Kidney (tissue), 14 donors: ENCODE data around the gene B4GAT1. TPM values are rescaled to one million over a fixed set of nuclear protein-coding genes. Genes with fewer than 3 reads are reported as not detected.
A peak's percentile ranks its signal among the peaks of the same experiment; 100 is the strongest.

Experiments
- DNase-seq, 5 donors: peaks; one replicate each; pipeline ENCODE4 v3.0.0-alpha.2; 2013 to 2020
- FAIRE-seq: peaks from 2 replicates; lab custom pipeline; 2012; peaks lifted over from hg19 to GRCh38; lab: Jason Lieb, UNC
- H3K27ac ChIP-seq, 2 donors: one replicate each; pipeline ENCODE4 v1.7.0; 2013; ENCODE audit warnings: low read depth in 2 of 2, low read length in 2 of 2, inconsistent platforms in 1 of 2
- H3K27me3 ChIP-seq: one replicate; pipeline ENCODE4 v1.7.1; 2013; ENCODE audit warnings: low read length, inconsistent platforms; ENCODE audit not compliant: control insufficient read depth, insufficient read depth
- H3K36me3 ChIP-seq, 3 donors: one replicate each; pipeline versions ENCODE4 v1.7.0 to v1.7.1; 2013; ENCODE audit warnings: low read length in 3 of 3, control low read depth in 1 of 3, inconsistent platforms in 1 of 3; ENCODE audit not compliant: insufficient read depth in 3 of 3, control insufficient read depth in 2 of 3
- H3K4me1 ChIP-seq, 3 donors: one replicate each; pipeline versions ENCODE4 v1.7.0 to v1.7.1; 2013; ENCODE audit warnings: low read length in 3 of 3, inconsistent platforms in 1 of 3, low read depth in 1 of 3; ENCODE audit not compliant: control insufficient read depth in 2 of 3, insufficient read depth in 2 of 3
- H3K4me3 ChIP-seq, 3 donors: one replicate each; pipeline versions ENCODE4 v1.7.0 to v1.8.1; 2013; ENCODE audit warnings: low read length in 3 of 3, control low read depth in 1 of 3, inconsistent platforms in 1 of 3
- H3K9ac ChIP-seq, 3 donors: one replicate each; pipeline versions ENCODE4 v1.7.0 to v1.7.1; 2013; ENCODE audit warnings: low read length in 3 of 3, control low read depth in 1 of 3, inconsistent platforms in 1 of 3
- H3K9me3 ChIP-seq, 3 donors: one replicate each; pipeline versions ENCODE4 v1.7.0 to v1.7.1; 2013; ENCODE audit warnings: low read length in 3 of 3, control low read depth in 1 of 3, inconsistent platforms in 1 of 3; ENCODE audit not compliant: control insufficient read depth in 2 of 3, insufficient read depth in 1 of 3
- CTCF ChIP-seq: IDR thresholded peaks from 3 replicates; pipeline ENCODE4 v1.5.1; 2012; ENCODE audit warnings: mild to moderate bottlenecking, moderate library complexity, borderline replicate concordance; ENCODE audit not compliant: insufficient read depth; ENCODE audit errors: extremely low read depth
- intact Hi-C: fragments of 100-400 bp; cut with DNase I; formaldehyde crosslinking; loops from one replicate; pipeline ENCODE4 v1.11.1; 2022
- polyA plus RNA-seq: library from polyadenylated mRNA; stranded (reverse); fragments of 350-450 nt; fragmentation: Illumina TruSeq; extraction: RNeasy Lipid Tissue Mini Kit (QIAGEN cat#74804); gene quantifications from one replicate; pipeline ENCODE4 v1.2.3, GENCODE V29; 2014; ENCODE audit warnings: low read depth, low replicate concordance; ENCODE audit not compliant: insufficient read depth
- total RNA-seq: library from RNA; stranded (reverse); fragmentation: NEBNext Ultra II Directional; extraction: Animal tissue kit (Norgen Biotek cat#: 25700); gene quantifications from one replicate; pipeline ENCODE4 v1.2.1, GENCODE V29; 2021
- donor health status: control.
- donor health status: control.
- donor health status: control.
- donor health status: control.
- donor health status: control.
- donor health status: DM: yes; HTN: yes; CAD: no.
- donor health status: Normal renal cell carcinoma (clear cell type).

B4GAT1 gene
- total and polyA plus RNA-seq, 2 donors from 2014 or later = 21.7 to 59.9 TPM

GRCh38 chr11:66339686-66340483 lies 7.5 kb downstream of the B4GAT1 start:
- Histone ChIP-seq H3K9ac (no peak overlapping the region), H3K27me3 (no peaks in the 10 kb centered on the region), H3K4me3 (no peak overlapping the region), H3K9me3 (no peaks in the 10 kb centered on the region), H3K36me3 (peaks cover 0 to 22% (median 20%) of the 10 kb centered on the region in 3 donors), H3K4me1 (peaks cover 2 to 17% (median 7%) of the 10 kb centered on the region in 3 donors), H3K27ac (no peak overlapping the region)
- no peak for FAIRE-seq
- peak in 1 of 5 donors; percentile 48 for DNase-seq
- intact Hi-C loops = no loop called here
- TF ChIP-seq CTCF = no peak

DNA sequence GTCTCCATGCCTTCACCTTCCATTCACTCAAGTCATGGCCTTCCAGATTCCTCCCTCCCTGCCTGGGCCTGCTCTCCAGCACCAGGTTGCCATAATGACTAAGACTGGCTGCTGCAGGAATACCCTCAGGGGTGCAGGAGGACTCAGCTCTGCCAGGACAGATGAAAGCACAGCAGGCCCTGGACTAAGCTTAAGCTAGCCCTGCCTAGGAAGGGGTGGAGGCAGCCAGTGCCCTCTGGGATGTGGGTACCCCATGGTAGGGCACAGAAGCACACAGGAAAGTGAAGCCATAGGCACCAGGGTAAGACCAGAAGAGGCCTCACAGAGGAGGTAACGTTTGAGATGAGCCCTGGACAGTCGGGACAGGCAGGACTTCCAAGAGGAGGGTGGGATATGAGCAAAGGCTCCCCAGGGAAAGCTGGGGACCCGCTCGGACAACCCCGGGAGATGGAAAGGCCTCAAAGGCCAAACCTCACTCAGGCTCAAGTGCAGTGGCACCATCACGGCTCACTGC lies 8.2 kb downstream of the B4GAT1 start:
- DNase-seq = peak in 1 of 5 donors; percentile 50

DNA sequence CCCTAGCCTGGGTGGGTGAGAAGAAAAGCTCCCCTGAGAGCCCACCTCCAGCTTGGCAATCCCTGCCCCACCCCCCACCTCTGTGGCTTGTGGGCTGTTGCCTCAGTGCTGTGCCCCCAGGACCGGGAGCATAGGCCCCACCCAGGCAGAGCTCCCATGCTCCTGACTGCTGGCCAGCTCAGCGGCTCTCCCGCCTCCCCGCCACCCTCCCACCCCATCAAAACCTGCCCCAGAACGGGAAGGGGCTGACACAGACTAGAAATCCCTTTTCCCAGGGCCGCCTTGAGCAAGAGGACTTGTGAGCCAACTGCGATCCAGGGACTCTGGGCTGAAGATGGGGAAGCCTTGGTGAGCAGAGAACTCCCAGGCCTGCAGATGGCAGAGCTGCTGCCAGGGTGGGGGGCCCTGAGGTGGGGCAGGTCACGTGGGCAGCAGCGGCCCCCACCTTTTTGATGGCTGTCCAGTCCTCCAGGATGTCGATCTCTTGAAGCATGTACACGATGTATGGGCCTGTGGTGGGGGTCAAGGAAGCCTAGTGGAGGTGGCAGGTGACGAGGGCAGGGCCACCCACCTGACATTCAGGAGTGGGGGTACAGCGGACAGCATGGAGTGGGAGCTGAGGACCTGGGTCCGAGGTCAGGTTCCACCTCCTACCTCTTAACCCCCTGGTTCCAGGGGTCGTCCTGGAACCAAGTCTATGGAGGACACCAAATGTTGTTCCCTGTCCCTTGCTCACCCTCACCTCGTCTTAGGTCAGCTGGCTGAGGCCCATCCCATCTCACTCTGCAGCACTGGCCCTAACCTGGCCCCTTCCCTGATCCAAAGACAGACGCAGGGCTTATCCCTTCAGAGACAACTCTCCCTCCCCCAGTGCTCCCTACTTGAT lies 8.9 kb downstream of the B4GAT1 start:
- Histone ChIP-seq H3K9me3 (no peaks in the 10 kb centered on the region), H3K36me3 (peaks cover 0 to 22% (median 20%) of the 10 kb centered on the region in 3 donors), H3K4me1 (peaks cover 0 to 8% (median 2%) of the 10 kb centered on the region in 3 donors), H3K4me3 (no peak overlapping the region), H3K9ac (no peak overlapping the region), H3K27me3 (no peaks in the 10 kb centered on the region), H3K27ac (no peak overlapping the region)
- intact Hi-C loops = no loop called here
- FAIRE-seq (no peak), DNase-seq (peak in 1 of 5 donors; percentile 59)
- TF ChIP-seq CTCF = no peak

More for the DNA sequence above, 8.2 kb downstream of the B4GAT1 start:
- Histone ChIP-seq H3K4me1 (peaks cover 2 to 14% (median 5%) of the 10 kb centered on the region in 3 donors), H3K9ac (no peak overlapping the region), H3K9me3 (no peaks in the 10 kb centered on the region), H3K4me3 (no peak overlapping the region), H3K36me3 (peaks cover 0 to 22% (median 20%) of the 10 kb centered on the region in 3 donors), H3K27me3 (no peaks in the 10 kb centered on the region), H3K27ac (no peak overlapping the region)
- FAIRE-seq = no peak
- TF ChIP-seq CTCF = no peak
- intact Hi-C loops = no loop called here
